ENCODE data around the gene CEP70.

Gene CEP70

DNA sequence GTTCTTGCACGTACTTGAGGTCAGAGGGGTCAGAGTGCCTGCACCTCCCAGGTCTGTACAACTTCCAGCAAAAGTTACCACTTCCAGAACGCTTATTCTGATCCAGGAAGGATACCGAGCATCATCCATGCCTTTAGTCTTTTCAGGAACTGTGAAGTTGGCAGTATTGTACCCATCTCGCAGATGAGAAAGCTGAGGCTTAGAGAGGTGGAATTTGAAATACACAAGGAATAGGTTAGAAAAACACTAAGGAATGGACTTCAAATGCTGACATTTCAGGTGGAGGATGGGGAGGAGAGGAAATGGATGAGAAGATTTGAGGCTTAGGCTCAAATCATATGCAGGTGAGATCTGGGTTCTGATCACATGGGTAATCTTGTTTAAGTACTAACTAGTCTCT, 148.4 kb downstream of the CEP70 start:
- no peak for TF ChIP-seq PAX5 (IDR thresholded peaks at IDR 0.05; ENCODE audit: insufficient read depth, low read length, severe bottlenecking)
- no peak for TF ChIP-seq POLR2AphosphoS5 (IDR thresholded peaks at IDR 0.05; ENCODE audit: low read depth, low read length)
- no peak for TF ChIP-seq POLR2A (IDR thresholded peaks at IDR 0.05; ENCODE audit: low read depth, low read length)
- no peak for TF ChIP-seq POU2F2 (IDR thresholded peaks at IDR 0.05; ENCODE audit: low read depth, low read length)
- no peak for TF ChIP-seq SPI1 (IDR thresholded peaks at IDR 0.05; ENCODE audit: low read depth, low read length)
- TF ChIP-seq TAF1 (IDR thresholded peaks at IDR 0.05; ENCODE audit: low read depth, low read length): no peak
- DNase-seq (ENCODE audit: insufficient read length, low spot score): no peak
- no peak for FAIRE-seq

DNA sequence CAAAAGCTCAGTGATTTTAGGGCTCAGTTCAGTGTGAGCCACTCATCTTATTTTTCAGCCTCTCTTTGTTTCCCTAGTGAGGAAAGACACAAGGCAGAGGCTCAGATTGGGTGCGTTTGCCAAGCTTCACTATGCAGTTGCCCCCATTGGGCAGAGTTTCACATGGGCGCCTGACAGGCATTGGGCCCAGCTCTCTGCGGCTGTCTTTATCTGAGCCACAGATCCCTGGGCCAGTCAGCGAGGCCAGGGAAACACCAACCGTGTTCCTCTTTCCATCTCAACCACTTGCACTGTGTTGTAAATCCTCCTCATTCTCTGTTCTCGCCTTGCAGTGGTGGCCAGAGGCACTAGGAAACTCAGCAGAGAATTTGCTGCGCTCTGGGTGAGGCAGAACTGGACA, 148.8 kb downstream of the CEP70 start:
- DNase-seq (ENCODE audit: insufficient read length, low spot score) (no peak), FAIRE-seq (no peak)
- TF ChIP-seq POLR2AphosphoS5 (IDR thresholded peaks at IDR 0.05; ENCODE audit: low read depth, low read length) (no peak), POU2F2 (IDR thresholded peaks at IDR 0.05; ENCODE audit: low read depth, low read length) (no peak), POLR2A (IDR thresholded peaks at IDR 0.05; ENCODE audit: low read depth, low read length) (no peak), TAF1 (IDR thresholded peaks at IDR 0.05; ENCODE audit: low read depth, low read length) (no peak), PAX5 (IDR thresholded peaks at IDR 0.05; ENCODE audit: insufficient read depth, low read length, severe bottlenecking) (no peak), SPI1 (IDR thresholded peaks at IDR 0.05; ENCODE audit: low read depth, low read length) (no peak)
